ENCODE measurements around the gene TMEM132A.

Gene TMEM132A

GRCh38 chr11:60938500-60938899 lies 14.2 kb downstream of the TMEM132A start:
- no peak for ATAC-seq (replicated peaks; ENCODE audit: extremely low read depth, poor library complexity, severe bottlenecking)

GRCh38 chr11:60939301-60939700 lies 15.0 kb downstream of the TMEM132A start:
- H3K27ac Mint-ChIP-seq (ENCODE audit: low read depth) = no peak overlapping the region
- ATAC-seq (replicated peaks; ENCODE audit: extremely low read depth, poor library complexity, severe bottlenecking) (no peak), DNase-seq (ENCODE audit: low spot score in 2 of 2) (no peak)
- no peak overlapping the region for H3K4me3 Mint-ChIP-seq
- H3K36me3 Mint-ChIP-seq (ENCODE audit: insufficient read depth) = peaks cover 3% of the 10 kb centered on the region
- H3K27me3 Mint-ChIP-seq = peaks cover 54% of the 10 kb centered on the region
- no peaks in the 10 kb centered on the region for H3K4me1 Mint-ChIP-seq
- H3K9me3 Mint-ChIP-seq = no peaks in the 10 kb centered on the region

More at GRCh38 chr11:60938500-60938899, 14.2 kb downstream of the TMEM132A start:
- peaks cover 3% of the 10 kb centered on the region for H3K36me3 Mint-ChIP-seq (ENCODE audit: insufficient read depth)
- DNase-seq (ENCODE audit: low spot score in 2 of 2) = no peak
- H3K4me1 Mint-ChIP-seq = no peaks in the 10 kb centered on the region
- peaks cover 61% of the 10 kb centered on the region for H3K27me3 Mint-ChIP-seq
- no peaks in the 10 kb centered on the region for H3K9me3 Mint-ChIP-seq
- H3K27ac Mint-ChIP-seq (ENCODE audit: low read depth) = no peak overlapping the region
- H3K4me3 Mint-ChIP-seq = no peak overlapping the region

GRCh38 chr11:60939855-60940254 lies 15.6 kb downstream of the TMEM132A start:
- no peaks in the 10 kb centered on the region for H3K4me1 Mint-ChIP-seq
- H3K27me3 Mint-ChIP-seq = peaks cover 54% of the 10 kb centered on the region
- no peak for ATAC-seq (replicated peaks; ENCODE audit: extremely low read depth, poor library complexity, severe bottlenecking)
- H3K4me3 Mint-ChIP-seq = no peak overlapping the region
- peaks cover 3% of the 10 kb centered on the region for H3K36me3 Mint-ChIP-seq (ENCODE audit: insufficient read depth)
- no peaks in the 10 kb centered on the region for H3K9me3 Mint-ChIP-seq
- no peak for DNase-seq (ENCODE audit: low spot score in 2 of 2)
- H3K27ac Mint-ChIP-seq (ENCODE audit: low read depth) = no peak overlapping the region

- Mint-ChIP-seq H3K27ac (ENCODE audit: low read depth) (no peak overlapping the region), H3K4me1 (no peaks in the 10 kb centered on the region), H3K36me3 (ENCODE audit: insufficient read depth) (peaks cover 5% of the 10 kb centered on the region), H3K4me3 (no peak overlapping the region), H3K9me3 (no peaks in the 10 kb centered on the region), H3K27me3 (peaks cover 57% of the 10 kb centered on the region)
- DNase-seq (ENCODE audit: low spot score in 2 of 2) (no peak), ATAC-seq (replicated peaks; ENCODE audit: extremely low read depth, poor library complexity, severe bottlenecking) (no peak)
Measured at GRCh38 chr11:60941371-60942119, 17.3 kb downstream of the TMEM132A start.

GRCh38 chr11:60942219-60942618 lies 18.0 kb downstream of the TMEM132A start:
- no peaks in the 10 kb centered on the region for H3K9me3 Mint-ChIP-seq

GRCh38 chr11:60942970-60943565 lies 18.8 kb downstream of the TMEM132A start:
- H3K27ac Mint-ChIP-seq (ENCODE audit: low read depth) = no peak overlapping the region
- peaks cover 44% of the 10 kb centered on the region for H3K27me3 Mint-ChIP-seq
- no peaks in the 10 kb centered on the region for H3K9me3 Mint-ChIP-seq
- H3K4me3 Mint-ChIP-seq = no peak overlapping the region
- H3K4me1 Mint-ChIP-seq = no peaks in the 10 kb centered on the region
- DNase-seq (ENCODE audit: low spot score in 2 of 2) = no peak
- ATAC-seq (replicated peaks; ENCODE audit: extremely low read depth, poor library complexity, severe bottlenecking) = no peak
- peaks cover 4% of the 10 kb centered on the region for H3K36me3 Mint-ChIP-seq (ENCODE audit: insufficient read depth)

More at GRCh38 chr11:60942219-60942618, 18.0 kb downstream of the TMEM132A start:
- Mint-ChIP-seq H3K27me3 (peaks cover 52% of the 10 kb centered on the region), H3K27ac (ENCODE audit: low read depth) (no peak overlapping the region), H3K4me3 (no peak overlapping the region), H3K36me3 (ENCODE audit: insufficient read depth) (peaks cover 5% of the 10 kb centered on the region), H3K4me1 (no peaks in the 10 kb centered on the region)
- ATAC-seq (replicated peaks; ENCODE audit: extremely low read depth, poor library complexity, severe bottlenecking) = no peak
- no peak for DNase-seq (ENCODE audit: low spot score in 2 of 2)

- Mint-ChIP-seq H3K27me3 (peaks cover 39% of the 10 kb centered on the region), H3K27ac (ENCODE audit: low read depth) (no peak overlapping the region), H3K4me3 (no peak overlapping the region), H3K4me1 (no peaks in the 10 kb centered on the region), H3K9me3 (no peaks in the 10 kb centered on the region), H3K36me3 (ENCODE audit: insufficient read depth) (peaks cover 4% of the 10 kb centered on the region)
- DNase-seq (ENCODE audit: low spot score in 2 of 2) = no peak
- ATAC-seq (replicated peaks; ENCODE audit: extremely low read depth, poor library complexity, severe bottlenecking) = peak; percentile 10
Measured at GRCh38 chr11:60944490-60945294, 20.4 kb downstream of the TMEM132A start.

GRCh38 chr11:60945295-60945667 lies 21.0 kb downstream of the TMEM132A start:
- ATAC-seq (replicated peaks; ENCODE audit: extremely low read depth, poor library complexity, severe bottlenecking) (no peak), DNase-seq (ENCODE audit: low spot score in 2 of 2) (no peak)
- peaks cover 4% of the 10 kb centered on the region for H3K36me3 Mint-ChIP-seq (ENCODE audit: insufficient read depth)
- no peak overlapping the region for H3K27ac Mint-ChIP-seq (ENCODE audit: low read depth)
- H3K9me3 Mint-ChIP-seq = no peaks in the 10 kb centered on the region
- H3K4me1 Mint-ChIP-seq = no peaks in the 10 kb centered on the region
- H3K27me3 Mint-ChIP-seq = peaks cover 39% of the 10 kb centered on the region
- H3K4me3 Mint-ChIP-seq = no peak overlapping the region

GRCh38 chr11:60946601-60947264 lies 22.5 kb downstream of the TMEM132A start:
- ATAC-seq (replicated peaks; ENCODE audit: extremely low read depth, poor library complexity, severe bottlenecking) = no peak
- Mint-ChIP-seq H3K36me3 (ENCODE audit: insufficient read depth) (peaks cover 2% of the 10 kb centered on the region), H3K9me3 (no peaks in the 10 kb centered on the region), H3K4me1 (peaks cover under 1% of the 10 kb centered on the region), H3K4me3 (no peak overlapping the region), H3K27me3 (peaks cover 36% of the 10 kb centered on the region), H3K27ac (ENCODE audit: low read depth) (no peak overlapping the region)
- no peak for DNase-seq (ENCODE audit: low spot score in 2 of 2)

- Mint-ChIP-seq H3K27me3 (peaks cover 46% of the 10 kb centered on the region), H3K4me1 (peaks cover 10% of the 10 kb centered on the region), H3K9me3 (no peaks in the 10 kb centered on the region)
Measured at GRCh38 chr11:60947700-60948099, 23.4 kb downstream of the TMEM132A start.

GRCh38 chr11:60948250-60948649 lies 24.0 kb downstream of the TMEM132A start:
- Mint-ChIP-seq H3K27me3 (peaks cover 51% of the 10 kb centered on the region), H3K9me3 (no peaks in the 10 kb centered on the region), H3K36me3 (ENCODE audit: insufficient read depth) (peaks cover 2% of the 10 kb centered on the region), H3K4me1 (peaks cover 13% of the 10 kb centered on the region), H3K27ac (ENCODE audit: low read depth) (no peak overlapping the region), H3K4me3 (no peak overlapping the region)
- no peak for DNase-seq (ENCODE audit: low spot score in 2 of 2)
- ATAC-seq (replicated peaks; ENCODE audit: extremely low read depth, poor library complexity, severe bottlenecking) = no peak

More at GRCh38 chr11:60947700-60948099, 23.4 kb downstream of the TMEM132A start:
- H3K27ac Mint-ChIP-seq (ENCODE audit: low read depth) = no peak overlapping the region
- no peak overlapping the region for H3K4me3 Mint-ChIP-seq
- no peak for ATAC-seq (replicated peaks; ENCODE audit: extremely low read depth, poor library complexity, severe bottlenecking)
- DNase-seq (ENCODE audit: low spot score in 2 of 2) = no peak
- H3K36me3 Mint-ChIP-seq (ENCODE audit: insufficient read depth) = peaks cover 2% of the 10 kb centered on the region

GRCh38 chr11:60950024-60950423 lies 25.8 kb downstream of the TMEM132A start:
- no peak for ATAC-seq (replicated peaks; ENCODE audit: extremely low read depth, poor library complexity, severe bottlenecking)
- Mint-ChIP-seq H3K4me3 (no peak overlapping the region), H3K36me3 (ENCODE audit: insufficient read depth) (peaks cover 2% of the 10 kb centered on the region), H3K9me3 (no peaks in the 10 kb centered on the region), H3K27me3 (peaks cover 55% of the 10 kb centered on the region), H3K27ac (ENCODE audit: low read depth) (no peak overlapping the region), H3K4me1 (peaks cover 13% of the 10 kb centered on the region)
- no peak for DNase-seq (ENCODE audit: low spot score in 2 of 2)

Data from central memory CD8-positive, alpha-beta T cell (primary cell).